GM12801 (cell line): ENCODE results near the gene SDK2.

Experiments
- TF ChIP-seq, protein P1 (sequence below): IDR thresholded peaks from one replicate; pipeline ENCODE4 v1.5.1; 2011; ENCODE audit warnings: control low read depth; ENCODE audit not compliant: insufficient read length; ENCODE audit errors: extremely low read depth

SDK2 gene

DNA sequence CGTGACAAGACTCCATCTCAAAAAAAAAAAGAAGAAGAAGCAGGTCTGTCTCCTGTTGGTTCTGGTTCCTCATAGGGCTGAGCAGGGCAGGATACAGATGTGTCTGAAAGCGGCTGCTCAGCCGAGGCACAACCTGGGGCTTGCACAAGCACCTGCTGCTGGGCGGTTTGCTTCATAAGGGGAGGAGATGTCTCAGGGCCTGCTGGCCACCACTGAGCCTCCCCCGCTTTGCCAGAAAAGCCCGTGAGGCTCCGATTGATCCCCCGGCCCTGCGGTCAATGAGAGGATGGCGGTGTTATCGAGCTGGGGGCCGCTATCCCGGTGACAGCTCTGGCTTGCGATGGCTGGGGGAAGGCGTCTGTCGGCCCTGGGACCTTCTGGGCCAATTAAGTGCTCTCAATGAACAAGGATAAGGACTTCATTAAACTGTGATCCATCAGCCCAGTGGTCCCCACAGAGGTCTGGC is 162.0 kb downstream of the SDK2 start:
- TF ChIP-seq, protein P1, sequence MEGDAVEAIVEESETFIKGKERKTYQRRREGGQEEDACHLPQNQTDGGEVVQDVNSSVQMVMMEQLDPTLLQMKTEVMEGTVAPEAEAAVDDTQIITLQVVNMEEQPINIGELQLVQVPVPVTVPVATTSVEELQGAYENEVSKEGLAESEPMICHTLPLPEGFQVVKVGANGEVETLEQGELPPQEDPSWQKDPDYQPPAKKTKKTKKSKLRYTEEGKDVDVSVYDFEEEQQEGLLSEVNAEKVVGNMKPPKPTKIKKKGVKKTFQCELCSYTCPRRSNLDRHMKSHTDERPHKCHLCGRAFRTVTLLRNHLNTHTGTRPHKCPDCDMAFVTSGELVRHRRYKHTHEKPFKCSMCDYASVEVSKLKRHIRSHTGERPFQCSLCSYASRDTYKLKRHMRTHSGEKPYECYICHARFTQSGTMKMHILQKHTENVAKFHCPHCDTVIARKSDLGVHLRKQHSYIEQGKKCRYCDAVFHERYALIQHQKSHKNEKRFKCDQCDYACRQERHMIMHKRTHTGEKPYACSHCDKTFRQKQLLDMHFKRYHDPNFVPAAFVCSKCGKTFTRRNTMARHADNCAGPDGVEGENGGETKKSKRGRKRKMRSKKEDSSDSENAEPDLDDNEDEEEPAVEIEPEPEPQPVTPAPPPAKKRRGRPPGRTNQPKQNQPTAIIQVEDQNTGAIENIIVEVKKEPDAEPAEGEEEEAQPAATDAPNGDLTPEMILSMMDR, result no peak

DNA sequence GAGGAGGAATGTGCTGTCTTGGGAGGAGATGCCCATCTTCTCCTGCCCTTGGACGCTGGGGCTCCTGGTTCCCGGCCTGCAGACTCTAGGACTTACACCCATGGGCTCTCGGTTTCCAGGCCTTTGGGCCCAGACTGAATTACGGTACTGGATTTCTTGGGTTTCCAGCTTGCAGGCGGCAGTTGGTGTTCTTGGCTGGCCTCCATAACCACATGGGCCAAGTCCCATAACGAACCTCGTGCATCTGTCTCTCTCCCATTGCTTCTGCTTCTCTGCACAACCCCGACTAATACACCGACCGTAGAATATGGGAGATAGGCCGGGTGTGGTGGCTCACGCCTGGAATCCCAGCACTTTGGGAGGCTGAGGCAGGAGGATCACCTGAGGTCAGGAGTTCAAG is 162.6 kb downstream of the SDK2 start:
- TF ChIP-seq, protein P1, result no peak

DNA sequence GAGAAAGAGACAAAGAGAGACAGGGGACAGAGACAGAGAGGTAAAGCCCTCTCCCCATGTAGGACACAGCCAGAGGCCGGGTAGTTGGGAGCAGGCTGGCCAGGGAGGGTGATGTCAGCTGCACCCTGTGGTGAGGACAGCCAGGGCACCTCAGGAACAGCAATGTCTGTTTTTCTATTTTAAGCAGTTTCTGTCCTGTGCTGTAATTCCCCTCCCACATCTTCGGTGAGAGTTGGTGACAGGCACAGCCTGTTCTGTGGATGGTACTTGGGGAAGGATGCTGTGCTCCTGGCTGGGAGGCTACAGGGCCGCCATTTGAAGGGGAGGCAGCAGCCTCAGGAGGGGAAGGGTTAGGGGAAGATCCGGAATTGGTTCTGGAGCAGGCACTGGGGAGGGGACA is 163.5 kb downstream of the SDK2 start:
- TF ChIP-seq, protein P1, result no peak

DNA sequence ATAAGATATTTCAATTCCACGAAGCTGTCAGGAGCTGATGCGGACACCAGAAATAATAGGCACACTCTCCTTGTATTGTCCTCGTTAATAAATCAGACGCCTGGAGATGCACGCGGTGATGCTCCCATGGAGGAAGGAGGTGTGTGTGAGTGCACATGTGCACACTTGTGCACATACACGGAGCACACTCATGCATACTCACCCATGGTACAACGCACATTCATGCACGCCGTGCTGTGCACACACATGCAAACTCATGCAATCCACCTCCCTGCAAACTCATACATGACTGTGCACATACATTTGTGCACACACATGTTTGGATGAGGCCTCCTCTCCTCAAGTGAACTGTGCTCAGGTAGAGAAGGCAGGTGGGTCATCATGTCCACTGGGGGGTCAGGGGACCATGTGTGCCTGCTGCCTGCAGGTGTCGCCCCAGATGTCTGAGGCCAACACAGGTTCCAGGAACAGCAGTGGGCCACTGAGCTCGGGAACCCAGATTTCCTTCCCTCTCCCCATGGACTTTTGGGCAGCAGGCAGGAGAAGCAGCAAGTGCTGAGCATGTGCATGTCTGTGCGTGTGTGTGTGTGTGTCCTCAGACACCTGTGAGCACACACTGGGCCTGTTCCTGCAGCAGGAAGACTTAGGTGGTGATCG is 165.3 kb downstream of the SDK2 start:
- TF ChIP-seq, protein P1, result no peak

DNA sequence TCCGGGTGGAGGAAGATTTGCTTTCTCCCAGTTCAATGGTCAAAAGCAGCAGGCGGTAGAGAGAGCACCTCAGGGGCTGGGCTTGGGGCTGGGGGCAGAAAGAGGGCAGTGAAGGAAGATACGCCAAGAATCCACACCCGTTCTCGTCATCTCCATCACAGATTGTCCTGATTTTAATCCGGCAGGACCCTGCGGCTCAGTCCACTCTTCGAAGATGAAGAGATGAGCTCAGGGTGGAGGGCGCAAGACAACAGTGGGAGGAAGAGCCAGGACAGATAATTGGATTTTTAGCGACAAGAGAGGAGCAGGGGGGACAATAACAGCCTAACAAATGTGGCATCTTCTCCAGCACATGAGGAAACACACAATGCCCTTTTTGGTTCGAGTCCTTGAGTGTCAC is 165.9 kb downstream of the SDK2 start:
- TF ChIP-seq, protein P1, result no peak

DNA sequence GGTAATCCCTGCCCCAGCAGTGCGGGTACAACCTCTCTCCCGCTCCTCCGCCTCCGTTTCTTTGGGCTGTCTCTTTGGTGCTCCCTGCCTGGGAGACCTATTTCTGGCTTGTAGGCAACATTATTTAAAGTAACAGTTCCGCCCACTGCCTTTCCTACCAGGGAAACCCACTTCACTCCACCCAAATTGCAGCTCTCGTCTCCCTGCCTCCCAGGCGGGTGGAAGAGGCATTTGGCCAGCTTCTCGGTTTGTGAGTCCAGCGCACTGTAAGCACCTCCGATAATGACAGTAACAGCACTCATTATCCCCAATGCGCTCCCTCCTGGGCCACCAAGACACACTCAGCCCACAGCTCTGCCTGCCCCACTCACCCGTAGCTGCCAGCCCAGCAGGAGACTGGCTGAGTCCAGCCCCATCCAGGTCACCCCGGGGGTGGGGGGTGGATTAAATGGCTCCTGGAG is 167.3 kb downstream of the SDK2 start:
- TF ChIP-seq, protein P1, result no peak

DNA sequence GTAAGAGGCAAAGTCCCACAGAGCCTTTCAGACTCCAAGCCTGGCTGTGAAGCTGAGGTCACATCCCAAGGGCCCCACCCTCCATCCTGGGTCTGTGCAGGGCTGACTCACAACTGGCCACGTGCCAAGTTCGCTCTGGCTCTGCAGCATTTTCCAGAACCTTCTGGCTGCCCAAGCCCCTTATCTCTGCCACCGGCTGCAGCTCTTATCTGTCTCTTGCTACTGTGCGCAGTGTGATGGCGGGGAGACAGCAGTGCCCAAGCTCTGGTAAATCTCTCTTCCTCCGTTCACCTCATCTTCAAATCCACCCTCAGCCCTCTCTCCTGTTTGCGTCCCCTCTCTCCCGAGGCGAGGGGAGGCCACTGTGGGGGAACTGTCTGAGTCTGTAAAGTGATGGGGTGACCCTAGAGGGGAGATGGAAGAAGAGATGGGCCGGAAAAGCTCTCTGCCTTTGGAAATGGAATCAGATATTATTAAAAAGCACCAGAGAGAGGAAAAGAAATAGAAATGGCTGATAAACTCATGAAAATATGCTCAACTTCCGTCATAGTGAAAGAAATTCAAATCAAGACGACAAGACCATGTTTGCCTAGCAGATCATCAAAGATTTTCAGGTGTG is 169.8 kb downstream of the SDK2 start:
- TF ChIP-seq, protein P1, result no peak
